ENCODE data around the gene WBP2. TPM values are rescaled to one million over a fixed set of nuclear protein-coding genes. Genes with fewer than 3 reads are reported as not detected.

WBP2 gene
- total RNA-seq, 1 experiment from 2014 or later = 51.8 TPM

- CTCF ChIA-PET = no interaction called here
- H3F3A ChIP-seq (ENCODE audit: low read length, unreplicated experiment) = no peaks in the 10 kb centered on the region
- H3K79me2 ChIP-seq (ENCODE audit: low read length) = no peaks in the 10 kb centered on the region
- no peak overlapping the region for H3K4me3 ChIP-seq (ENCODE audit: low read length)
- no peak overlapping the region for H3K9ac ChIP-seq (ENCODE audit: low read length)
- H3K4me2 ChIP-seq (ENCODE audit: low read length) = no peak overlapping the region
- H3K4me1 ChIP-seq (ENCODE audit: insufficient read depth, low read length) = no peaks in the 10 kb centered on the region
- intact Hi-C loops (cut with micrococcal nuclease) = no loop called here
- no peaks in the 10 kb centered on the region for H3K27me3 ChIP-seq (ENCODE audit: low read length)
- BruUV-seq (replicated peaks) = no TSS peak
- no peak overlapping the region for H2AFZ ChIP-seq (ENCODE audit: low read length)
- no peaks in the 10 kb centered on the region for H3K9me2 ChIP-seq (replicated peaks; ENCODE audit: low read length)
- H4K20me1 ChIP-seq (ENCODE audit: low read length) = no peaks in the 10 kb centered on the region
- POLR2A ChIA-PET (ENCODE audit: unreplicated experiment) = no interaction called here
- no peak for DNase-seq
- no peak for TF ChIP-seq EZH2phosphoT487 (IDR thresholded peaks at IDR 0.05; ENCODE audit: borderline replicate concordance, low read length)
- no peak for TF ChIP-seq CTCF (conservative IDR thresholded peaks at IDR 0.05; ENCODE audit: low read depth, low read length)
- no peak for TF ChIP-seq EZH2 (IDR thresholded peaks at IDR 0.05; ENCODE audit: low read length, unreplicated experiment)
- H3K36me3 ChIP-seq (ENCODE audit: low read depth, low read length) = no peaks in the 10 kb centered on the region
- ATAC-seq = no peak
- no peaks in the 10 kb centered on the region for H3K9me3 ChIP-seq (ENCODE audit: low read length)
- H3K27ac ChIP-seq (ENCODE audit: low read length) = no peak overlapping the region
Observed at GRCh38 chr17:75807861-75808260, 47.3 kb downstream of the WBP2 start.

GRCh38 chr17:75806822-75807500, 48.2 kb downstream of the WBP2 start:
- Histone ChIP-seq H2AFZ (ENCODE audit: low read length) (no peak overlapping the region), H3K4me1 (ENCODE audit: insufficient read depth, low read length) (no peaks in the 10 kb centered on the region), H3F3A (ENCODE audit: low read length, unreplicated experiment) (no peaks in the 10 kb centered on the region), H3K9ac (ENCODE audit: low read length) (no peak overlapping the region), H3K79me2 (ENCODE audit: low read length) (no peaks in the 10 kb centered on the region), H3K9me3 (ENCODE audit: low read length) (no peaks in the 10 kb centered on the region), H3K27me3 (ENCODE audit: low read length) (no peaks in the 10 kb centered on the region), H3K9me2 (replicated peaks; ENCODE audit: low read length) (no peaks in the 10 kb centered on the region), H3K36me3 (ENCODE audit: low read depth, low read length) (no peaks in the 10 kb centered on the region), H4K20me1 (ENCODE audit: low read length) (no peaks in the 10 kb centered on the region), H3K27ac (ENCODE audit: low read length) (no peak overlapping the region), H3K4me3 (ENCODE audit: low read length) (no peak overlapping the region), H3K4me2 (ENCODE audit: low read length) (no peak overlapping the region)
- DNase-seq (no peak), ATAC-seq (no peak)
- no peak for TF ChIP-seq EZH2phosphoT487 (IDR thresholded peaks at IDR 0.05; ENCODE audit: borderline replicate concordance, low read length)
- TF ChIP-seq CTCF (conservative IDR thresholded peaks at IDR 0.05; ENCODE audit: low read depth, low read length) = no peak
- TF ChIP-seq EZH2 (IDR thresholded peaks at IDR 0.05; ENCODE audit: low read length, unreplicated experiment) = no peak
- ChIA-PET CTCF (no interaction called here), POLR2A (ENCODE audit: unreplicated experiment) (no interaction called here)
- intact Hi-C loops (cut with micrococcal nuclease) = no loop called here
- no TSS peak for BruUV-seq (replicated peaks)

GRCh38 chr17:75803883-75804282, 51.3 kb downstream of the WBP2 start:
- Histone ChIP-seq H3F3A (ENCODE audit: low read length, unreplicated experiment) (no peaks in the 10 kb centered on the region), H3K9me2 (replicated peaks; ENCODE audit: low read length) (no peaks in the 10 kb centered on the region), H2AFZ (ENCODE audit: low read length) (no peak overlapping the region), H4K20me1 (ENCODE audit: low read length) (no peaks in the 10 kb centered on the region), H3K9me3 (ENCODE audit: low read length) (no peaks in the 10 kb centered on the region), H3K4me3 (ENCODE audit: low read length) (no peak overlapping the region), H3K9ac (ENCODE audit: low read length) (no peak overlapping the region), H3K27me3 (ENCODE audit: low read length) (no peaks in the 10 kb centered on the region), H3K4me1 (ENCODE audit: insufficient read depth, low read length) (no peaks in the 10 kb centered on the region), H3K27ac (ENCODE audit: low read length) (no peak overlapping the region), H3K36me3 (ENCODE audit: low read depth, low read length) (no peaks in the 10 kb centered on the region; the same call in 1 of the 2 replicates), H3K4me2 (ENCODE audit: low read length) (no peak overlapping the region), H3K79me2 (ENCODE audit: low read length) (no peaks in the 10 kb centered on the region)
- intact Hi-C loops (cut with micrococcal nuclease) = no loop called here
- no TSS peak for BruUV-seq (replicated peaks)
- ChIA-PET POLR2A (ENCODE audit: unreplicated experiment) (interaction anchor here (0.6 kb wide), 1 partner anchor 24 kb away, joined by 3 read pairs; no protein-coding TSS in a partner anchor), CTCF (interaction anchor here (0.6 kb wide), 1 partner anchor 36 kb away, joined by 6 read pairs; no protein-coding TSS in a partner anchor)
- no peak for ATAC-seq
- DNase-seq = no peak
- no peak for TF ChIP-seq CTCF (conservative IDR thresholded peaks at IDR 0.05; ENCODE audit: low read depth, low read length)
- TF ChIP-seq EZH2 (IDR thresholded peaks at IDR 0.05; ENCODE audit: low read length, unreplicated experiment) = no peak
- TF ChIP-seq EZH2phosphoT487 (IDR thresholded peaks at IDR 0.05; ENCODE audit: borderline replicate concordance, low read length) = no peak
